Measurements from ENCODE around the gene ACVR1B.

Gene ACVR1B

DNA sequence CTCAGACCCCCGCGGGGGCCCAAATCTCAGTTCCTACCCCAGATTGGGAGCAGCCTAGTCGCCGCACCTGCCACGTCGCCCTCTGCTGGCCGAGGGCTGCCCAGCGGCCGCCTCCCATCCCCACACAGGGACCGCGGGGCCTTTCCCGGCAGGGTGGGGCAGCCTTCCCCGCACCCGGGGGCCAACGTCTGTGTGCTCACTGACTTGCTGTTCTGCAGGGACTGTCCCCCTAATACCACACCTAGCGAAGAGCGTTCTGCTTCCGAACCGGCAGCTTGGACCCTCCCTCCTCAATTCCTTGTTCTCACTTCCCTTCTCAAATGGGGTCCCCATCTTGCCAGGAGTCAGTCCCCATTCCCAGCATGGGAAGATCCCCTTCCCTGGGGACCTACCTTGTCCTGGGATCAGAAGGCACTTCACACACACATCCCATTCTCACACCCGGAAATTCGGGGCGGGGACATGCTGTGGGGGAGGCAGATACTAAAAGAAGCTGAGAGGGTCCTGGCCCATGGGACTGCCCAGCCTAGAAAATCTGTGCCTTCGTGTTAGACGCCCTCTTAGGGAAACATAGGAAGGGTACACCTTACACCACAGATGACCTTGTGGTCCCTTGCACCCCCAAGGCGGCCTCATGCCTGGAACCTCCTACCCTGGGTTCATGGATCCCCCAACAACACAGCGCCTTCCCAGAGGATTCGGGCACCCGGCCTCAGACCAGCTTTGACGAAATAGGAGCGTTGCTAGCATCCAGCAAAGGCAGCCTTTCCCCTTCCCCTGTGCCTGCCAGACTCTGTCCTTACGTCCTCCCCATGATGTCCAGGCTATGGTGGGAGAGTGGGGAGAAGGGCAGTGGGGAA, 27.8 kb upstream of the ACVR1B start:
- peak overlapping the region; percentile 14 for H3K4me3 Mint-ChIP-seq

DNA sequence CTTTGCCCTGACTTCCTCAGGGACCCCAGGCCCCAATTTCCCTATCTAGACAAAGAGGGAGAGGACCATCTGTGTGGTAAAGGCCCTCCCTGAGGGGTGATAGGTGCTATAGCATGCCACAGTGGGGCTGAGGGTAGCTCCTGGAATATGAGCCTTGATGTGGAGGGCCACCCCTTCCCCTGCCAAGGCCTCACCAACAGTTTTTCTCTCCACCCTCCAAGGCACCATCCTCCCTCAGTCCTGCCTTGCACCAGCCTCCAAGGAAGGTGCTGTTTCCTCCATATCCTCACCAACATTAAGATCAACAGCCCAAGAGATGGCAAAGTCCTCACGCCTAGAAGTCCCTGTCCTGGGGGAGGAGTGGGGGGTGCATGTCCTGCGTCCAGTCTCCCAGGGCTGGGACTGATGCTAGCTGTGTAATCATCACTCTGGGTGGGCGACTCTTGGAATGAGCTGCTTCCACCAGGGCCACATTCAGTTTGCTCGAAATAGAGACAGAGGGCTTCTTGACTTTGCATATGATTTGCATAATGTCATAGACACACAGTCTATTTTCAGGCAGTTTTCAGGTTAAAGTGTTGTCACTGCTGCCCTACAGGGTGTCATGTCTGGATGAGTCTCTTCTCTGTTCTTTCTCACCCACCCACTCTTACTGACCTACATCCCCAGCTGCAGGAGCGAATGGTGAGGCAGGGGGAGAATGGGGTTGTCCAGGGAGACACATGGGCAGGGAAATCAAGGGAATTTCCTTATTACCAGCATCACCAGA, 26.8 kb upstream of the ACVR1B start:
- H3K27ac Mint-ChIP-seq: no peak overlapping the region
- intact Hi-C loops (cut with micrococcal nuclease): loop anchor here (10.0 kb wide), 1 partner anchor 50 kb away; no protein-coding TSS in a partner anchor
- H3K9me3 Mint-ChIP-seq: no peaks in the 10 kb centered on the region
- peaks cover 20% of the 10 kb centered on the region for H3K27me3 Mint-ChIP-seq
- H3K36me3 Mint-ChIP-seq (ENCODE audit: low read depth): peaks cover 6% of the 10 kb centered on the region
- H3K4me1 Mint-ChIP-seq (ENCODE audit: low read depth): peaks cover 48% of the 10 kb centered on the region
- H3K4me3 Mint-ChIP-seq: no peak overlapping the region

More for the DNA sequence above, 27.8 kb upstream of the ACVR1B start:
- intact Hi-C loops (cut with micrococcal nuclease): loop anchor here (2.0 to 10.0 kb wide), 3 partner anchors 19 to 51 kb away; no protein-coding TSS in a partner anchor
- peaks cover 22% of the 10 kb centered on the region for H3K27me3 Mint-ChIP-seq
- peaks cover 48% of the 10 kb centered on the region for H3K4me1 Mint-ChIP-seq (ENCODE audit: low read depth)
- no peaks in the 10 kb centered on the region for H3K9me3 Mint-ChIP-seq
- peak overlapping the region; percentile 71 for H3K27ac Mint-ChIP-seq
- H3K36me3 Mint-ChIP-seq (ENCODE audit: low read depth): peaks cover 6% of the 10 kb centered on the region

DNA sequence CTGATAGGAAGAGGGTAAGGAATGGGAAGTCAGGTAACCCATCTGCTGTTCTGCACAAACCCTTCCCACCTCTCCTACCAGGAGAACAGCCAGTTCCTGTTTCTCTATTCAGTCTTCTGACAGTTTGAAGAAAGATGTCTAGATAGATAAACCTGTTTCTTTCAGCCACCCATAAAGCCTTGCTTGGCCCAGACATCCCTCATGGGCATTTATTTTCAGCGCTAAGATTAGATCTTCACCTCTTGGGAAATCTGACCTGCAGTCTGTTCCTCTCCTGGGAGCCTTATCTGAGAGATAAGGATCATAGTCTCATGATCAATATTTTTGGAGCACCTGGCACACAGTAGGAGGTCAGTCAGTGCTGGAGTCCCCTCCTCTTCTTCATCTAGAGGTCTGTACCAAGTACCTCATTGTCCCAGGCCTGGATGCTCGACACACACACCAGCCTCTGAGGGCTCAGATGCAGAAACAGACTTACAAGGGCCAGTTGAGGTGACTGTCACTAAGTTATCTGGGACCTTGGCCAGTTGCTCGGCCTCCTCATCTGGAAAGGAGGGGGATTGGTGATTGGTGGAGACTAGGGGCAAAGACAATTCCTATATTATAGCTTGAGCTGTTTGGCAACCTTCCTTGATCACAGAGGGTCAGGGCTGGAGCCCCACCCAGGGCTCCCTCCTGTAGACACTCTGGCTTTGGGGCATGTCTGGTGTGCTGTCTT, 26.0 kb upstream of the ACVR1B start:
- Mint-ChIP-seq H3K9me3 (no peaks in the 10 kb centered on the region), H3K27me3 (peaks cover 19% of the 10 kb centered on the region), H3K36me3 (ENCODE audit: low read depth) (peaks cover 2% of the 10 kb centered on the region), H3K4me1 (ENCODE audit: low read depth) (peaks cover 48% of the 10 kb centered on the region), H3K27ac (peak overlapping the region; percentile 6), H3K4me3 (no peak overlapping the region)
- intact Hi-C loops (cut with micrococcal nuclease): loop anchor here (10.0 kb wide), 1 partner anchor 49 kb away; no protein-coding TSS in a partner anchor

DNA sequence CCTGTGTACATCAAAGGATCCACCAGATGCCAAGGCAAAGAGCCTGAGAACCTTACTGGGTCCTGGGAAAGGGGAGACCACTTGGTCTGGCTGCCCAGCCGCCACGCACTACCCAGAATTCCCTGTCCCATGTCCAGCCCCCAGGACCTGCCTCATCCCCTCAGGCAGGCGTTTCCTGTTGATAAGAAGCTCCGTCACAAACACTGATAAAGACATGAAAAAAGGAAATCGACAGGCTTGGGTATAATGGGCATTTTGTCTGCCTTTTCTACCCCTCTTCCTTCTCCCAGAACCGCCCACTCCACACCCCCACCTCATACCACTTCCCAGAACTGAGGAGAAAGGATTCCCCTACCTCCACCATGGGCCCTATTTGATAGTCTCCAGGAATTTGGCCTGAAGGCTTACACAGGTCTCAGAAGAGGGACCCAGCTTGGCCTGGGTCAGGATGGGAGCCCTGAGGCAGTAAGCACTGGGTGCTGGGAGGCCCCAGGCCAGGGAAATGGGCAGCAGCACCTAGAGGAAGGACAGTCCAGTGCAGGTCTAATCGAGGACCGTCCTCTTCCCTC, 25.4 kb upstream of the ACVR1B start:
- H3K4me3 Mint-ChIP-seq: no peak overlapping the region
- H3K36me3 Mint-ChIP-seq (ENCODE audit: low read depth): no peaks in the 10 kb centered on the region
- H3K27me3 Mint-ChIP-seq: peaks cover 19% of the 10 kb centered on the region
- no peaks in the 10 kb centered on the region for H3K9me3 Mint-ChIP-seq
- peak overlapping the region; percentile 6 for H3K27ac Mint-ChIP-seq
- intact Hi-C loops (cut with micrococcal nuclease): loop anchor here (10.0 kb wide), 1 partner anchor 49 kb away; no protein-coding TSS in a partner anchor
- H3K4me1 Mint-ChIP-seq (ENCODE audit: low read depth): peaks cover 47% of the 10 kb centered on the region

DNA sequence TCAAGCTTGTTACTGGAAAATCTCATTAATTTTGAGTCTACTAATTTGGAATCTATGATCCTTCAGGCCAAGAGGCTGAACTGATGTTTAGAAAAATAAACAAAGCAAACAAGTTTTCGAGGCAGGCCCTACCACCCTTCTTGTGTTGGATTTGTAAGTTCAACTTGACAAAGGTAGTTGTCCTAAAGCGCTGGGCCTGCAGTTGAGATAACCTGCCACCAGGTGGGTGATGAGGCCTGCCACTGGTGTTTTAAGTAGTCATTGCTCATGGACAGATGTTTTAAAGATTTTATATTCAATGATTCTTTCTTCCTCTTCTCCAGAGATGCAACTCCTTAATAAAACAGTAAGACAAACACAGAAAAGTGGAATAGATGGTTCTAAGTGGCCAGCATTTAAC, 24.8 kb upstream of the ACVR1B start:
- intact Hi-C loops (cut with micrococcal nuclease): loop anchor here (10.0 kb wide), 1 partner anchor 48 kb away; no protein-coding TSS in a partner anchor
- Mint-ChIP-seq H3K9me3 (no peaks in the 10 kb centered on the region), H3K27me3 (peaks cover 17% of the 10 kb centered on the region), H3K4me3 (no peak overlapping the region), H3K36me3 (ENCODE audit: low read depth) (no peaks in the 10 kb centered on the region), H3K4me1 (ENCODE audit: low read depth) (peaks cover 43% of the 10 kb centered on the region), H3K27ac (no peak overlapping the region)

DNA sequence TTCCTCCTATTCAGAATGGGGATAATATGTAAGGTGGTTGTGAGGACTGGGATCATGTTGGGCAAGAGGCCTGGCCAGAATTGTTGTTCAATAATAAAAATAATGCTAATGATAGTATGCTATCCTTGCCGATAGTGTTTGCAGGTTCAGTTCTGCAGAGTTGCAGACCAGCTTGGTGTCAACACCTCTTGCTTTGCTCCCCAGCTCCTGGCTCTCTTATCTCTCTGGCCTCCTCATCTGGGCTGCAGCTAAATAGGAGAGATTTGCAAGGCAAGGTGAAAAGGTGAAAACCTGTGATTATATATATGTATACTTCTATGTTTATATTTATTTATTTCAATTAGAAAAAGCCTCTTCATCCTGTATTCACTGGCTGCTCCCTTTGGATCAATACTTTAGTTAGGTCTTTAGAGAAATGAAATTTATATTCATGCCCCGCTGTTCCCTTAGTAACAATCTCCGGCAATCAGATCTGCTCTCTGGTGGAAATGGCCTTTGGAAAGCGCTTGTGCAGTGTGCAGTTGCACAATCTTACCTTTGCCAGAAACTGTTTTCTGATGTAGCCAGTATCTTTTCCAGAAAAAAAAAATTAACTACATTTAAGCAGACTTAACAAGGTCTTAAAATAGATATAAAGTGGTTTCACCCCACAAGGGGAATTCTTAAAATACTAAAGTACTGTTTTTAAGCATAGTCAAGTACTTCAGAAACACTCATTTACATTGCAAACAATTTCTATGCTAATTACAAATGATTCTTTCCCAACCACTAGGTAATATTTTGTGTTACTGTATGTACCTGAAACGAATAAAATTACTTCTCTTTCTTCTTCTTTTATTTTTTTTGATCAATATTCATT, 19.1 kb upstream of the ACVR1B start:
- intact Hi-C loops (cut with micrococcal nuclease): no loop called here
- Mint-ChIP-seq H3K36me3 (ENCODE audit: low read depth) (no peaks in the 10 kb centered on the region), H3K4me3 (no peak overlapping the region), H3K27ac (no peak overlapping the region), H3K9me3 (no peaks in the 10 kb centered on the region), H3K27me3 (peaks cover 10% of the 10 kb centered on the region), H3K4me1 (ENCODE audit: low read depth) (peaks cover 14% of the 10 kb centered on the region)

DNA sequence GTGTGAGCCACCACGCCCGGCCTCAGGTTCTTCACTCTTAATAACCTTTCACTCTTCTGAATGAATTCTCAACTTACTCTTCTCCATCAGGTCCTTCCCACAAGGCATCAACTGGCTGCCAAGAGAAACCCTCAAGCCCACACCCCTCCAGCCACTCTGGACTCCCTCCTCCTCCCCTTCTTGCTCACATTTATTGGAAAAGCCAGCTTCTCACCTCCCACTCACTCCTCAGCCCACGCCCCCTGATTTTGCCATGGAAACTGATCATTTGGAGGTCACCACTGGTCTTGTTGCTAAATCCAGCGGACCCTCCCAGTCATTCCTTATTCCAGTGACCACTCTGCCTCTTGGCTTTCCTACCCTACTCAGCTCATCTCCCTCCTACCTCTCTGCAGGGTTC, 17.4 kb upstream of the ACVR1B start:
- H3K4me3 Mint-ChIP-seq: no peak overlapping the region
- intact Hi-C loops (cut with micrococcal nuclease): no loop called here
- peaks cover 14% of the 10 kb centered on the region for H3K4me1 Mint-ChIP-seq (ENCODE audit: low read depth)
- H3K27me3 Mint-ChIP-seq: peaks cover 10% of the 10 kb centered on the region
- H3K36me3 Mint-ChIP-seq (ENCODE audit: low read depth): no peaks in the 10 kb centered on the region
- H3K27ac Mint-ChIP-seq: no peak overlapping the region
- no peaks in the 10 kb centered on the region for H3K9me3 Mint-ChIP-seq

DNA sequence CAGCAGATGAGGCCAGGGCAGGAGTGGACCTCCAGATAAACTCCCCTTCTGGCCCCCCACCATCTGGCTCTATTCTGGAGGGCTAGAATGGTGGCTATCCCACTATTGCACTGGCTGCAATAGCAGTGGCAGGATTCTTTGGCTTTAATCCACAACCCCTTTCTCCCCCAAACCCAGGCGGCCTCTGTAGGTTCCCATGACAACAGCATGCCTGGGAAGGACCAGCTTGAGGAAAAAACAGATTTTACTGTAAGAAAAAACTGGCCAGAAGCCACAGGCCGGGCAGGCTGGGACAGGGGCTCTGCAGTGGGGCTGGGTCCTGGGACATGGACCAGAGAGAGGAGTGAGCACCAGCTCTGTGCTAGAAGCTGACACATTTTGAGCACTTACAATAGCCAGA, 13.6 kb upstream of the ACVR1B start:
- Mint-ChIP-seq H3K4me3 (no peak overlapping the region), H3K36me3 (ENCODE audit: low read depth) (no peaks in the 10 kb centered on the region), H3K27me3 (peaks cover 17% of the 10 kb centered on the region), H3K4me1 (ENCODE audit: low read depth) (peaks cover 21% of the 10 kb centered on the region), H3K27ac (no peak overlapping the region), H3K9me3 (no peaks in the 10 kb centered on the region)
- intact Hi-C loops (cut with micrococcal nuclease): no loop called here

DNA sequence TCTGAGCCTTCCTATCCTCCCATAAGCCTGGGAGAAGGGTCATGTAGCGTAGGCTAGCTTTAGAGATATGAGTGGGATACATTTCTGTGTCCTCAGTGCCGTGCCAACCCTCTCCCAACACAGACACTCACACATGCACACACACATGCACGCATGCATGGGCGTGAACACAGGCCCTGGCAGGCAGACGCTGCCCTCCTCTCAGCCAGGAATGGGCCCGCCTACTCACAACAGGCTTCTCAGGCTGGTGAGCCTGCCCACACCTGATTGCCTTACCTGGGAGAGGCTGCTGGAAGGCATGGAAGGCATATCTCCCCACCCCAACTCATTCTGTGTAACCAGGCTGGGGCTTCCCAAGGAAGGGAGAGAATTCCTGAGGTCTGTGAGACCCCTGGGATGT, 12.8 kb upstream of the ACVR1B start:
- Mint-ChIP-seq H3K36me3 (ENCODE audit: low read depth) (no peaks in the 10 kb centered on the region), H3K4me3 (no peak overlapping the region), H3K9me3 (peaks cover 1% of the 10 kb centered on the region), H3K27me3 (peaks cover 17% of the 10 kb centered on the region), H3K27ac (no peak overlapping the region), H3K4me1 (ENCODE audit: low read depth) (peaks cover 21% of the 10 kb centered on the region)
- intact Hi-C loops (cut with micrococcal nuclease): no loop called here

DNA sequence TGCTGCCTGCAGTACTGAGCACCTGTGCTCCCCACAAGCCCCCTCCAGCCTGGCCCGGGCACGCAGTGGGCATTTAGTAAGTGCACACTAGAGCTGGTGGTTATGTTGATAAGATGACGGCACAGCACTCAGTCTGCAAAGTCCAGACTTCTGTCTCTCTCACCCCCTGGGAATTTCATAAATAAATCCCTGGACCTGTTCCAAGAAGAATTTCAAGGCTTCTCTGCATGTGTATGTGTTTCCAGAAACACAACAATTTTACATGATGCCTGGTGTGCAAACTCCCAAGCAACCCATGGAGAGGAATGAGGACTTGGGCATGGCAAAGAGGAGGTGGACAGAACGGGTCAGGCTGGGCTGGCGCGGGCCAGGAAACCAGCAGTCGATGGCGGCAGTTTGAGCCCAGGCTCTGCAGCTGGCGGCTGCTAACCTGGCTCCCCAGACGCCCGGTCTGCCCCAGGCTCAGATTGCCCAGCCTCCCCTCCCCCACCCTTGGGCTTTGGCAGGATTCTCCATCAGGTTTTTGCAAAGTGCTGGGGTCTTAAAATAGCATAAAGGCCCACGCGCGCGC, 10.4 kb upstream of the ACVR1B start:
- H3K27ac Mint-ChIP-seq: no peak overlapping the region
- intact Hi-C loops (cut with micrococcal nuclease): no loop called here
- H3K9me3 Mint-ChIP-seq: peaks cover 19% of the 10 kb centered on the region
- peaks cover 7% of the 10 kb centered on the region for H3K4me1 Mint-ChIP-seq (ENCODE audit: low read depth)
- peaks cover 7% of the 10 kb centered on the region for H3K36me3 Mint-ChIP-seq (ENCODE audit: low read depth)
- H3K4me3 Mint-ChIP-seq: no peak overlapping the region
- H3K27me3 Mint-ChIP-seq: peaks cover 10% of the 10 kb centered on the region

DNA sequence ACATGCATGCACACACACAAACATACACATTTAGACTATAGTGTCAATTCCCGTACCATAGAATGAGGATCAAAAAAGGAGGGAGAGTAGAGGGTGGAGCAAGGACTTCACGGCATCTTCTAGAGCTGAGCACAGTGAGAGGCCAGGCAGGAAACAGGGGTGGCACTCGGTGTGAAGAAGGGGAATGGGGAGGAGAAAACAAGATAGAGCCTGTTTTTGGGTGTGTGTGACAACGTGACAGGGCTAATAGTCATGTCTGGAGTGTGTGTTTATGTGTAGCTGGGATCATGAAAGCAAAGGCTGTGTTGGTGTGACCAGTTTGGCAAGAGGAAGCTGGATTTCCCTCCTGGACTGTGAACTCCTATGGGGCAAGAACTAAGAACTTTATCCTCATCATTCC, 9.9 kb upstream of the ACVR1B start:
- peaks cover 19% of the 10 kb centered on the region for H3K9me3 Mint-ChIP-seq
- H3K27me3 Mint-ChIP-seq: peaks cover 11% of the 10 kb centered on the region
- intact Hi-C loops (cut with micrococcal nuclease): no loop called here

DNA sequence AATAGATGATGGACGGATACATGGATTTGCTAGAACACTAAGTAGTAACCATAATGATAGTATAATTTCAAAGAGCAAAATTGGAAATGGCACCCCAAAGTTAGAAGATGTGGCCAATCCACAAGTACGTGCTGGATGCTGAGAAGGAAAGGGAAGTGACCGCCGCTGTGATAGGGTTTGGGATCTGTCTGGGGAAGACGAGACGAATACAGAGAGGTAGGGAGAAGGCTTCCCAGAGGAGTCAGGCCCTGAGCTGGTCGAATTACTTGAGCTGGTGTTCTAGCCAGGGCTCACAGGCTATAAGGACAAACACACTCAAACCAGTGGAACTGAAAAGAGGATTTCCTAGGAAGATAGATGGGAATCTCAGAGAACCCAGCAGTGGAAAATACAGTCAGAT, 9.4 kb upstream of the ACVR1B start:
- Mint-ChIP-seq H3K9me3 (peaks cover 19% of the 10 kb centered on the region), H3K4me3 (no peak overlapping the region), H3K36me3 (ENCODE audit: low read depth) (peaks cover 7% of the 10 kb centered on the region), H3K4me1 (ENCODE audit: low read depth) (peaks cover 7% of the 10 kb centered on the region), H3K27me3 (peaks cover 11% of the 10 kb centered on the region), H3K27ac (no peak overlapping the region)
- intact Hi-C loops (cut with micrococcal nuclease): no loop called here

More for the DNA sequence above, 9.9 kb upstream of the ACVR1B start:
- H3K4me1 Mint-ChIP-seq (ENCODE audit: low read depth): peaks cover 7% of the 10 kb centered on the region
- no peak overlapping the region for H3K27ac Mint-ChIP-seq
- H3K4me3 Mint-ChIP-seq: no peak overlapping the region
- H3K36me3 Mint-ChIP-seq (ENCODE audit: low read depth): peaks cover 7% of the 10 kb centered on the region
